WTC11 (cell line): ENCODE measurements around the gene SCO1. TPM values are rescaled to one million over a fixed set of nuclear protein-coding genes. Genes with fewer than 3 reads are reported as not detected.

ENCODE experiments used
- ATAC-seq: fragments of 200-7000 bp; cut with Tn5 transposase; 2 replicates; pipeline ENCODE4 v1.10.0; 2021; ENCODE audit warnings: mild to moderate bottlenecking, moderate library complexity
- CTCF ChIA-PET: fragments of 300-600 bp; sonication (Branson Sonifier 250); formaldehyde crosslinking; loops from one replicate; lab custom pipeline; 2021; ENCODE audit warnings: antibody characterized with exemption; lab: Charles Lee
- POLR2A ChIA-PET: fragments of 350-600 bp; sonication (Branson Sonifier 250); formaldehyde crosslinking; loops from one replicate; lab custom pipeline; 2021; ENCODE audit warnings: antibody characterized with exemption; lab: Charles Lee
- DNase-seq: peaks from one replicate; pipeline ENCODE4 v3.0.0; 2021; ENCODE audit warnings: low spot score
- H3K27ac Mint-ChIP-seq: 2 replicates; pipeline ENCODE4 v1.8.0; 2021; ENCODE audit warnings: mixed read lengths
- H3K27me3 Mint-ChIP-seq: 2 replicates; pipeline ENCODE4 v1.8.0; 2021; ENCODE audit warnings: low read depth, mild to moderate bottlenecking, moderate library complexity, mixed read lengths
- H3K36me3 Mint-ChIP-seq: 2 replicates; pipeline ENCODE4 v1.8.0; 2021; ENCODE audit warnings: mixed read lengths
- H3K4me1 Mint-ChIP-seq: 2 replicates; pipeline ENCODE4 v1.8.0; 2022; ENCODE audit warnings: mixed read lengths
- H3K4me3 Mint-ChIP-seq: 2 replicates; pipeline ENCODE4 v1.8.0; 2021; ENCODE audit warnings: mild to moderate bottlenecking, moderate library complexity, mixed read lengths
- H3K9me3 Mint-ChIP-seq: 2 replicates; pipeline ENCODE4 v1.8.0; 2021; ENCODE audit warnings: mixed read lengths
- ATF1 ChIP-seq: sonication (generic); formaldehyde crosslinking; IDR thresholded peaks from 2 replicates; pipeline ENCODE4 v1.8.1; 2023; ENCODE audit warnings: mild to moderate bottlenecking, moderate library complexity, missing genetic modification reagents
- CREB1 ChIP-seq: sonication (generic); formaldehyde crosslinking; IDR thresholded peaks from 2 replicates; pipeline ENCODE4 v1.8.0; 2023; ENCODE audit warnings: mild to moderate bottlenecking, missing genetic modification reagents
- FOXP1 ChIP-seq: sonication (generic); formaldehyde crosslinking; IDR thresholded peaks from 2 replicates; pipeline ENCODE4 v1.8.0; 2022; ENCODE audit warnings: missing genetic modification reagents, mild to moderate bottlenecking, moderate library complexity, borderline replicate concordance
- NFATC4 ChIP-seq: fragments of 250-450 bp; sonication (Bioruptor Pico); IDR thresholded peaks from 2 replicates; pipeline ENCODE4 v1.9.0; 2021; ENCODE audit warnings: mild to moderate bottlenecking
- NR1H2 ChIP-seq: sonication (generic); formaldehyde crosslinking; IDR thresholded peaks from 2 replicates; pipeline ENCODE4 v1.9.0; 2021; ENCODE audit warnings: mild to moderate bottlenecking, moderate library complexity, missing genetic modification reagents
- PRRX2 ChIP-seq: fragments of 250-450 bp; sonication (Bioruptor Pico); IDR thresholded peaks from 2 replicates; pipeline ENCODE4 v1.8.0; 2021; ENCODE audit warnings: mild to moderate bottlenecking
- TCF7 ChIP-seq: sonication (generic); formaldehyde crosslinking; IDR thresholded peaks from 2 replicates; pipeline ENCODE4 v1.8.0; 2022; ENCODE audit warnings: mild to moderate bottlenecking, low read depth, missing genetic modification reagents, moderate library complexity
- ZBTB21 ChIP-seq: sonication (generic); formaldehyde crosslinking; IDR thresholded peaks from 2 replicates; pipeline ENCODE4 v1.8.1; 2023; ENCODE audit warnings: mild to moderate bottlenecking, missing genetic modification reagents, borderline replicate concordance
- total RNA-seq: library from RNA; stranded (reverse); gene quantifications from 3 replicates; pipeline ENCODE4 v1.2.3, GENCODE V29; 2021
- TF ChIP-seq, protein P1 (sequence below): sonication (generic); formaldehyde crosslinking; IDR thresholded peaks from 2 replicates; pipeline ENCODE4 v1.8.1; 2023; ENCODE audit warnings: mild to moderate bottlenecking, moderate library complexity, missing genetic modification reagents
- TF ChIP-seq, protein P2 (sequence below): sonication (generic); formaldehyde crosslinking; IDR thresholded peaks from 2 replicates; pipeline ENCODE4 v1.8.0; 2022; ENCODE audit warnings: mild to moderate bottlenecking, missing genetic modification reagents
- TF ChIP-seq, protein P3 (sequence below): sonication (generic); formaldehyde crosslinking; IDR thresholded peaks from 2 replicates; pipeline ENCODE4 v1.8.1; 2022; ENCODE audit warnings: missing genetic modification reagents, borderline replicate concordance
- TF ChIP-seq, protein P4 (sequence below): fragments of 250-450 bp; sonication (Bioruptor Pico); IDR thresholded peaks from 2 replicates; pipeline ENCODE4 v1.8.0; 2021; ENCODE audit warnings: mild to moderate bottlenecking
- TF ChIP-seq, protein P5 (sequence below): sonication (generic); formaldehyde crosslinking; IDR thresholded peaks from 2 replicates; pipeline ENCODE4 v1.8.1; 2022; ENCODE audit warnings: low read depth, mild to moderate bottlenecking, moderate library complexity, missing genetic modification reagents, borderline replicate concordance
- TF ChIP-seq, protein P6 (sequence below): sonication (generic); formaldehyde crosslinking; IDR thresholded peaks from 2 replicates; pipeline ENCODE4 v1.8.0; 2023; ENCODE audit warnings: missing genetic modification reagents, mild to moderate bottlenecking, borderline replicate concordance

Gene SCO1
- total RNA-seq, 1 experiment from 2014 or later = 63.8 TPM

DNA sequence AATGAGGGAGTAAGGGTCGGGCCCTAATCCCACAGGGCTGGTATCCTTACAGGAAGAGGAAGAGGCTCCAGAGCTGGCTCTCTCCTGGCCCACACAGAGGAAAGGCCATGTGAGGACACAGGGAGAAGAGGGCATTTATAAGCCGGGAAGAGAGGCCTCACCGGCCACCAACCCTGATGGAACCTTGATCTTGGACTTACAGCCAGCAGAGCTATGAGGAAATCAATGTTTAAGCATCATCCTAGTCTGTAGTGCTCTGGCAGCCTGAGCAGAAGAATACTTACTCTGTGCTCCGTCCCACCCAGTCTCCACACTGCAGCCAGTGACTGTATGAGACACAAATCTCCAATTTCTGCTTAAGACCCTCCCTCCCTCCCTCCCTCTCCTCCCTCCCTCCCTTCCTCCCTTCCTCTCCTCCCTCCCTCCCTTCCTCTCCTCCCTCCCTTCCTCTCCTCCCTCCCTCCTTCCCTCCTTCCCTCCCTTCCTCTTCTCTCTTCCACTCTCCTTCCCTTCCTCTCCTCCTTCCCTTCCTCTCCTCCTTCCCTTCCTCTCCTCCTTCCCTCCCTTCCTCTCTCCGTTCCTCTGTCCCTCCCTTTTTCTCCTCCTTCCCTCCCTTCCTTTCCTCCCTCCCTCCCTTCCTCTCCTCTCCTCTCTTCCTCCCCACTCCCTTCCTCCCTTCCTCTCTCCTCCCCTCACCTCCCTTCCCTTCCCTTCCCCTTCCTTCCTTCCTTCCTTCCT, 41.4 kb upstream of the SCO1 start:
- DNase-seq = no peak
- Mint-ChIP-seq H3K27ac (no peak overlapping the region), H3K9me3 (no peaks in the 10 kb centered on the region), H3K4me3 (no peak overlapping the region), H3K36me3 (no peaks in the 10 kb centered on the region), H3K27me3 (no peaks in the 10 kb centered on the region), H3K4me1 (peaks cover 10% of the 10 kb centered on the region)
- TF ChIP-seq ZBTB21 (CRISPR knock-in tag) (no peak), NR1H2 (CRISPR knock-in tag) (no peak), PRRX2 (CRISPR knock-in tag) (no peak), ATF1 (no peak), NFATC4 (CRISPR knock-in tag) (no peak), TCF7 (CRISPR knock-in tag) (no peak), CREB1 (CRISPR knock-in tag) (no peak), FOXP1 (no peak)
- TF ChIP-seq, protein P1, sequence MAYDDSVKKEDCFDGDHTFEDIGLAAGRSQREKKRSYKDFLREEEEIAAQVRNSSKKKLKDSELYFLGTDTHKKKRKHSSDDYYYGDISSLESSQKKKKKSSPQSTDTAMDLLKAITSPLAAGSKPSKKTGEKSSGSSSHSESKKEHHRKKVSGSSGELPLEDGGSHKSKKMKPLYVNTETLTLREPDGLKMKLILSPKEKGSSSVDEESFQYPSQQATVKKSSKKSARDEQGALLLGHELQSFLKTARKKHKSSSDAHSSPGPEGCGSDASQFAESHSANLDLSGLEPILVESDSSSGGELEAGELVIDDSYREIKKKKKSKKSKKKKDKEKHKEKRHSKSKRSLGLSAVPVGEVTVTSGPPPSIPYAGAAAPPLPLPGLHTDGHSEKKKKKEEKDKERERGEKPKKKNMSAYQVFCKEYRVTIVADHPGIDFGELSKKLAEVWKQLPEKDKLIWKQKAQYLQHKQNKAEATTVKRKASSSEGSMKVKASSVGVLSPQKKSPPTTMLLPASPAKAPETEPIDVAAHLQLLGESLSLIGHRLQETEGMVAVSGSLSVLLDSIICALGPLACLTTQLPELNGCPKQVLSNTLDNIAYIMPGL (CRISPR knock-in tag) = no peak
- TF ChIP-seq, protein P2, sequence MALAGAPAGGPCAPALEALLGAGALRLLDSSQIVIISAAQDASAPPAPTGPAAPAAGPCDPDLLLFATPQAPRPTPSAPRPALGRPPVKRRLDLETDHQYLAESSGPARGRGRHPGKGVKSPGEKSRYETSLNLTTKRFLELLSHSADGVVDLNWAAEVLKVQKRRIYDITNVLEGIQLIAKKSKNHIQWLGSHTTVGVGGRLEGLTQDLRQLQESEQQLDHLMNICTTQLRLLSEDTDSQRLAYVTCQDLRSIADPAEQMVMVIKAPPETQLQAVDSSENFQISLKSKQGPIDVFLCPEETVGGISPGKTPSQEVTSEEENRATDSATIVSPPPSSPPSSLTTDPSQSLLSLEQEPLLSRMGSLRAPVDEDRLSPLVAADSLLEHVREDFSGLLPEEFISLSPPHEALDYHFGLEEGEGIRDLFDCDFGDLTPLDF (CRISPR knock-in tag) = no peak
- TF ChIP-seq, protein P3, sequence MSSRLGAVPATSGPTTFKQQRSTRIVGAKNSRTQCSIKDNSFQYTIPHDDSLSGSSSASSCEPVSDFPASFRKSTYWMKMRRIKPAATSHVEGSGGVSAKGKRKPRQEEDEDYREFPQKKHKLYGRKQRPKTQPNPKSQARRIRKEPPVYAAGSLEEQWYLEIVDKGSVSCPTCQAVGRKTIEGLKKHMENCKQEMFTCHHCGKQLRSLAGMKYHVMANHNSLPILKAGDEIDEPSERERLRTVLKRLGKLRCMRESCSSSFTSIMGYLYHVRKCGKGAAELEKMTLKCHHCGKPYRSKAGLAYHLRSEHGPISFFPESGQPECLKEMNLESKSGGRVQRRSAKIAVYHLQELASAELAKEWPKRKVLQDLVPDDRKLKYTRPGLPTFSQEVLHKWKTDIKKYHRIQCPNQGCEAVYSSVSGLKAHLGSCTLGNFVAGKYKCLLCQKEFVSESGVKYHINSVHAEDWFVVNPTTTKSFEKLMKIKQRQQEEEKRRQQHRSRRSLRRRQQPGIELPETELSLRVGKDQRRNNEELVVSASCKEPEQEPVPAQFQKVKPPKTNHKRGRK (CRISPR knock-in tag) = no peak
- TF ChIP-seq, protein P4, sequence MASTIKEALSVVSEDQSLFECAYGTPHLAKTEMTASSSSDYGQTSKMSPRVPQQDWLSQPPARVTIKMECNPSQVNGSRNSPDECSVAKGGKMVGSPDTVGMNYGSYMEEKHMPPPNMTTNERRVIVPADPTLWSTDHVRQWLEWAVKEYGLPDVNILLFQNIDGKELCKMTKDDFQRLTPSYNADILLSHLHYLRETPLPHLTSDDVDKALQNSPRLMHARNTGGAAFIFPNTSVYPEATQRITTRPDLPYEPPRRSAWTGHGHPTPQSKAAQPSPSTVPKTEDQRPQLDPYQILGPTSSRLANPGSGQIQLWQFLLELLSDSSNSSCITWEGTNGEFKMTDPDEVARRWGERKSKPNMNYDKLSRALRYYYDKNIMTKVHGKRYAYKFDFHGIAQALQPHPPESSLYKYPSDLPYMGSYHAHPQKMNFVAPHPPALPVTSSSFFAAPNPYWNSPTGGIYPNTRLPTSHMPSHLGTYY (CRISPR knock-in tag) = no peak
- TF ChIP-seq, protein P5, sequence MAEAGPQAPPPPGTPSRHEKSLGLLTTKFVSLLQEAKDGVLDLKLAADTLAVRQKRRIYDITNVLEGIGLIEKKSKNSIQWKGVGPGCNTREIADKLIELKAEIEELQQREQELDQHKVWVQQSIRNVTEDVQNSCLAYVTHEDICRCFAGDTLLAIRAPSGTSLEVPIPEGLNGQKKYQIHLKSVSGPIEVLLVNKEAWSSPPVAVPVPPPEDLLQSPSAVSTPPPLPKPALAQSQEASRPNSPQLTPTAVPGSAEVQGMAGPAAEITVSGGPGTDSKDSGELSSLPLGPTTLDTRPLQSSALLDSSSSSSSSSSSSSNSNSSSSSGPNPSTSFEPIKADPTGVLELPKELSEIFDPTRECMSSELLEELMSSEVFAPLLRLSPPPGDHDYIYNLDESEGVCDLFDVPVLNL (CRISPR knock-in tag) = no peak
- TF ChIP-seq, protein P6, sequence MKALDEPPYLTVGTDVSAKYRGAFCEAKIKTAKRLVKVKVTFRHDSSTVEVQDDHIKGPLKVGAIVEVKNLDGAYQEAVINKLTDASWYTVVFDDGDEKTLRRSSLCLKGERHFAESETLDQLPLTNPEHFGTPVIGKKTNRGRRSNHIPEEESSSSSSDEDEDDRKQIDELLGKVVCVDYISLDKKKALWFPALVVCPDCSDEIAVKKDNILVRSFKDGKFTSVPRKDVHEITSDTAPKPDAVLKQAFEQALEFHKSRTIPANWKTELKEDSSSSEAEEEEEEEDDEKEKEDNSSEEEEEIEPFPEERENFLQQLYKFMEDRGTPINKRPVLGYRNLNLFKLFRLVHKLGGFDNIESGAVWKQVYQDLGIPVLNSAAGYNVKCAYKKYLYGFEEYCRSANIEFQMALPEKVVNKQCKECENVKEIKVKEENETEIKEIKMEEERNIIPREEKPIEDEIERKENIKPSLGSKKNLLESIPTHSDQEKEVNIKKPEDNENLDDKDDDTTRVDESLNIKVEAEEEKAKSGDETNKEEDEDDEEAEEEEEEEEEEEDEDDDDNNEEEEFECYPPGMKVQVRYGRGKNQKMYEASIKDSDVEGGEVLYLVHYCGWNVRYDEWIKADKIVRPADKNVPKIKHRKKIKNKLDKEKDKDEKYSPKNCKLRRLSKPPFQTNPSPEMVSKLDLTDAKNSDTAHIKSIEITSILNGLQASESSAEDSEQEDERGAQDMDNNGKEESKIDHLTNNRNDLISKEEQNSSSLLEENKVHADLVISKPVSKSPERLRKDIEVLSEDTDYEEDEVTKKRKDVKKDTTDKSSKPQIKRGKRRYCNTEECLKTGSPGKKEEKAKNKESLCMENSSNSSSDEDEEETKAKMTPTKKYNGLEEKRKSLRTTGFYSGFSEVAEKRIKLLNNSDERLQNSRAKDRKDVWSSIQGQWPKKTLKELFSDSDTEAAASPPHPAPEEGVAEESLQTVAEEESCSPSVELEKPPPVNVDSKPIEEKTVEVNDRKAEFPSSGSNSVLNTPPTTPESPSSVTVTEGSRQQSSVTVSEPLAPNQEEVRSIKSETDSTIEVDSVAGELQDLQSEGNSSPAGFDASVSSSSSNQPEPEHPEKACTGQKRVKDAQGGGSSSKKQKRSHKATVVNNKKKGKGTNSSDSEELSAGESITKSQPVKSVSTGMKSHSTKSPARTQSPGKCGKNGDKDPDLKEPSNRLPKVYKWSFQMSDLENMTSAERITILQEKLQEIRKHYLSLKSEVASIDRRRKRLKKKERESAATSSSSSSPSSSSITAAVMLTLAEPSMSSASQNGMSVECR (CRISPR knock-in tag) = no peak
- ATAC-seq = no peak
- POLR2A ChIA-PET = no interaction called here
- CTCF ChIA-PET = interaction anchor here (0.6 to 3.8 kb wide), 3 partner anchors 19 to 110 kb away, joined by 3 to 99 read pairs (median 8); no protein-coding TSS in a partner anchor
